HEK293T (cell line): ENCODE results near the gene TMC8.

Experiments used
- ARNT ChIP-seq: fragments of 450-650 bp; IDR thresholded peaks from 2 replicates; pipeline ENCODE4 v1.6.1; 2017; ENCODE audit warnings: mild to moderate bottlenecking
- BHLHE40 ChIP-seq: fragments of 450-650 bp; IDR thresholded peaks from 2 replicates; pipeline ENCODE4 v1.6.1; 2016; ENCODE audit warnings: mild to moderate bottlenecking, moderate library complexity, borderline replicate concordance
- ELF4 ChIP-seq: fragments of 450-650 bp; IDR thresholded peaks from 2 replicates; pipeline ENCODE4 v1.6.1; 2017; ENCODE audit warnings: antibody characterized with exemption
- FOXA1 ChIP-seq: fragments of 450-650 bp; IDR thresholded peaks from 2 replicates; pipeline ENCODE4 v1.6.1; 2016; ENCODE audit warnings: mild to moderate bottlenecking
- FOXK2 ChIP-seq: fragments of 450-650 bp; IDR thresholded peaks from 2 replicates; pipeline ENCODE4 v1.6.1; 2016; ENCODE audit warnings: mild to moderate bottlenecking
- FOXM1 ChIP-seq: fragments of 450-650 bp; IDR thresholded peaks from 2 replicates; pipeline ENCODE4 v1.6.1; 2017; ENCODE audit warnings: mild to moderate bottlenecking, borderline replicate concordance
- HDGF ChIP-seq: fragments of 450-650 bp; IDR thresholded peaks from 2 replicates; pipeline ENCODE4 v1.6.1; 2017; ENCODE audit warnings: antibody characterized with exemption, borderline replicate concordance
- L3MBTL2 ChIP-seq: fragments of 450-650 bp; conservative IDR thresholded peaks from 2 replicates; pipeline ENCODE4 v1.6.1; 2016; ENCODE audit warnings: mild to moderate bottlenecking
- NFRKB ChIP-seq: fragments of 450-650 bp; IDR thresholded peaks from 2 replicates; pipeline ENCODE4 v1.6.1; 2016; ENCODE audit warnings: mild to moderate bottlenecking, moderate library complexity
- PKNOX1 ChIP-seq: fragments of 450-650 bp; IDR thresholded peaks from 2 replicates; pipeline ENCODE4 v1.6.1; 2016
- SP1 ChIP-seq: fragments of 450-650 bp; IDR thresholded peaks from 2 replicates; pipeline ENCODE4 v1.6.1; 2017
- SUZ12 ChIP-seq: fragments of 450-650 bp; IDR thresholded peaks from 2 replicates; pipeline ENCODE4 v1.6.1; 2016; ENCODE audit warnings: mild to moderate bottlenecking
- TARDBP ChIP-seq: fragments of 450-650 bp; IDR thresholded peaks from 2 replicates; pipeline ENCODE4 v1.6.1; 2016
- ZNF384 ChIP-seq: fragments of 450-650 bp; IDR thresholded peaks from 2 replicates; pipeline ENCODE4 v1.6.1; 2016

- no peak for TF ChIP-seq SUZ12
- no peak for TF ChIP-seq ELF4
- TF ChIP-seq SP1 = no peak
- TF ChIP-seq BHLHE40 = no peak
- no peak for TF ChIP-seq FOXM1
- TF ChIP-seq HDGF = no peak
- no peak for TF ChIP-seq NFRKB
- no peak for TF ChIP-seq L3MBTL2
- TF ChIP-seq PKNOX1 = no peak
- TF ChIP-seq ARNT = no peak
- TF ChIP-seq FOXK2 = no peak
- TF ChIP-seq TARDBP = no peak
- no peak for TF ChIP-seq ZNF384
- no peak for TF ChIP-seq FOXA1
These were observed 37.7 kb upstream of the TMC8 start for GRCh38 chr17:78092794-78093324.
